Tibial nerve (tissue), 4 donors: ENCODE data around the gene MLLT11.

Experiments
- EP300 ChIP-seq, 2 donors: sonication (generic); formaldehyde crosslinking; IDR thresholded peaks; one replicate each; pipeline ENCODE4 v1.6.1; 2017; ENCODE audit warnings: antibody characterized with exemption in 2 of 2, mild to moderate bottlenecking in 1 of 2
- POLR2A ChIP-seq, 2 donors: fragments of 450-650 bp; IDR thresholded peaks; one replicate each; pipeline ENCODE4 v1.6.1; 2017; ENCODE audit warnings: antibody characterized with exemption in 2 of 2, mild to moderate bottlenecking in 2 of 2, moderate library complexity in 2 of 2
- TF ChIP-seq, protein P1 (sequence below), 5 experiments: fragments of 200-600 bp in 3 of 5; fragments of 450-650 bp in 2 of 5; sonication (generic) in 3 of 5; IDR thresholded peaks; one replicate each; pipeline ENCODE4 v1.5.1; 2016 to 2019; ENCODE audit warnings: antibody characterized with exemption in 5 of 5, mild to moderate bottlenecking in 3 of 5, moderate library complexity in 2 of 5

DNA sequence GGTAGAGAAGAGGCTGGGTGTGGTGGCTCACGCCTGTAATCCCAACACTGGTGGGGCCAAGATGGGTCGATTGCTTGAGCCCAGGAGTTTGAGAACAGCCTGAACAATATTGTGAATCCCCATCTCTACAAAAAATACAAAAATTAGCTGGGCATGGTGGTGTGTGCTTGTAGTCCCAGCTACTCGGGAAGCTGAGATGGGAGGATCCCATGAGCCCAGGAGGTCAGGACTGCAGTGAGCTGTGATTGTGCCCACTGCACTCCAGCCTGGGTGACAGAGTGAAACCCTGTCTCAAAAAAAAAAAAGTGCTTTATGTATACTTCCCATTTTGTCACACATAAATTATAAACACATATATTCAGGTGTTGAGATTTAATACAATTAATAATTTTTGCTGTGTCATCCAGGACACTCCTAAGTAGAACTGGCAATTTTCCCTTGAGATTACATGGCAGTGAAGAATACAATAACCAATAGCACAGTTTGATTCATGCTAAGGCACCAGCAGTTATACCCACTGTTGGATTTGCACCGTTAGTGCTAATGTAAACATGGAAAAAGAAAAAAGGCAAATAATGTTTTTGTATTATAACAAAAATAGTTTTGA lies 25.9 kb downstream of the MLLT11 start:
- TF ChIP-seq, protein P1, sequence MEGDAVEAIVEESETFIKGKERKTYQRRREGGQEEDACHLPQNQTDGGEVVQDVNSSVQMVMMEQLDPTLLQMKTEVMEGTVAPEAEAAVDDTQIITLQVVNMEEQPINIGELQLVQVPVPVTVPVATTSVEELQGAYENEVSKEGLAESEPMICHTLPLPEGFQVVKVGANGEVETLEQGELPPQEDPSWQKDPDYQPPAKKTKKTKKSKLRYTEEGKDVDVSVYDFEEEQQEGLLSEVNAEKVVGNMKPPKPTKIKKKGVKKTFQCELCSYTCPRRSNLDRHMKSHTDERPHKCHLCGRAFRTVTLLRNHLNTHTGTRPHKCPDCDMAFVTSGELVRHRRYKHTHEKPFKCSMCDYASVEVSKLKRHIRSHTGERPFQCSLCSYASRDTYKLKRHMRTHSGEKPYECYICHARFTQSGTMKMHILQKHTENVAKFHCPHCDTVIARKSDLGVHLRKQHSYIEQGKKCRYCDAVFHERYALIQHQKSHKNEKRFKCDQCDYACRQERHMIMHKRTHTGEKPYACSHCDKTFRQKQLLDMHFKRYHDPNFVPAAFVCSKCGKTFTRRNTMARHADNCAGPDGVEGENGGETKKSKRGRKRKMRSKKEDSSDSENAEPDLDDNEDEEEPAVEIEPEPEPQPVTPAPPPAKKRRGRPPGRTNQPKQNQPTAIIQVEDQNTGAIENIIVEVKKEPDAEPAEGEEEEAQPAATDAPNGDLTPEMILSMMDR (IDR thresholded peaks at IDR 0.05) = no peak
- TF ChIP-seq EP300 (IDR thresholded peaks at IDR 0.05) (no peak), POLR2A (IDR thresholded peaks at IDR 0.05) (no peak)
